Mucosa of rectum (tissue), 2 donors: ENCODE data around the gene SCLT1.

Source experiments
- H3K27ac ChIP-seq, 2 donors: one replicate each; pipeline ENCODE4 v1.7.0; 2013; ENCODE audit warnings: inconsistent platforms in 2 of 2, low read depth in 2 of 2, low read length in 2 of 2
- H3K27me3 ChIP-seq, 2 donors: one replicate each; pipeline ENCODE4 v1.7.0; 2013; ENCODE audit warnings: low read length in 2 of 2; ENCODE audit not compliant: control insufficient read depth in 2 of 2, insufficient read depth in 2 of 2
- H3K36me3 ChIP-seq, 2 donors: one replicate each; pipeline ENCODE4 v1.7.0; 2013; ENCODE audit warnings: low read length in 2 of 2; ENCODE audit not compliant: control insufficient read depth in 2 of 2, insufficient read depth in 2 of 2
- H3K4me1 ChIP-seq, 2 donors: one replicate each; pipeline ENCODE4 v1.7.0; 2013; ENCODE audit warnings: low read length in 2 of 2, mild to moderate bottlenecking in 1 of 2; ENCODE audit not compliant: control insufficient read depth in 2 of 2, insufficient read depth in 2 of 2
- H3K4me3 ChIP-seq, 2 donors: one replicate each; pipeline ENCODE4 v1.7.0; 2013; ENCODE audit warnings: low read length in 2 of 2
- H3K9ac ChIP-seq, 2 donors: one replicate each; pipeline ENCODE4 v1.7.0; 2013; ENCODE audit warnings: low read length in 2 of 2, low read depth in 1 of 2, mild to moderate bottlenecking in 1 of 2
- H3K9me3 ChIP-seq, 2 donors: one replicate each; pipeline ENCODE4 v1.7.0; 2013; ENCODE audit warnings: low read length in 2 of 2; ENCODE audit not compliant: control insufficient read depth in 2 of 2
- donor health status: healthy.
- donor health status: Normal muscosa, but diverticular disease.

The SCLT1 gene

GRCh38 chr4:128837198-128837597, 256.1 kb downstream of the SCLT1 start:
- H3K4me3 ChIP-seq: no peak overlapping the region
- H3K4me1 ChIP-seq: peaks cover 0 to under 1% of the 10 kb centered on the region in 2 donors
- H3K27me3 ChIP-seq: no peaks in the 10 kb centered on the region
- H3K9ac ChIP-seq: no peak overlapping the region
- H3K9me3 ChIP-seq: no peaks in the 10 kb centered on the region
- H3K27ac ChIP-seq: no peak overlapping the region
- H3K36me3 ChIP-seq: peaks cover 0 to 3% of the 10 kb centered on the region in 2 donors

GRCh38 chr4:128835498-128836222, 257.7 kb downstream of the SCLT1 start:
- Histone ChIP-seq H3K27me3 (no peaks in the 10 kb centered on the region), H3K9ac (no peak overlapping the region), H3K4me1 (peaks cover 8 to 14% of the 10 kb centered on the region in 2 donors), H3K36me3 (peaks cover 0 to 3% of the 10 kb centered on the region in 2 donors), H3K9me3 (no peaks in the 10 kb centered on the region), H3K27ac (no peak overlapping the region), H3K4me3 (no peak overlapping the region)
